Astrocyte (in vitro differentiated cells and primary cell): Measurements from ENCODE around the gene SARDH.

Experiments
- EZH2 ChIP-seq: IDR thresholded peaks from 2 replicates; pipeline ENCODE4 v1.6.1; 2012; ENCODE audit warnings: mild to moderate bottlenecking, low read length, inconsistent platforms; ENCODE audit not compliant: insufficient read depth
- TF ChIP-seq, protein P1 (sequence below): IDR thresholded peaks from 2 replicates; pipeline ENCODE4 v1.5.1; 2011; ENCODE audit warnings: low read depth, mild to moderate bottlenecking, inconsistent platforms, low read length, moderate library complexity; ENCODE audit not compliant: insufficient read depth

DNA sequence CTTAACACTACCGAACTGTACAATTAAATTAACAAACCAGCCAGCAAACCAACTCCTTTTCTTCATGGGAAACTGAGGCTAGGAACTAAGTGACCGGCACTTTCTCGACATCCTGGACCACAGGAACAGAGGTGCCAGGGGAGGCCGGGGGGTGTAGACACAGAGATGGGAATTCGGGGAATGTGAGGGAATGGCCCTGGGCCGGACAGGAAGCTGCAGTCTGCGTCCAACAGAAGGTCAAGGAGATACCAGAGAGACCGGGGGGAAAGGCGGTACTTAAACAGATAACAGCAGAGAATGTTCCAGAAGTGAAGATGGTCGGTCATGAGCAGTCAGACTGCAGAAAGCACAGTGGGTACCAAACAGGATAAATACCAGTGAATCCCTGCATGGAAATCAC is 61.7 kb downstream of the SARDH start:
- TF ChIP-seq, protein P1, sequence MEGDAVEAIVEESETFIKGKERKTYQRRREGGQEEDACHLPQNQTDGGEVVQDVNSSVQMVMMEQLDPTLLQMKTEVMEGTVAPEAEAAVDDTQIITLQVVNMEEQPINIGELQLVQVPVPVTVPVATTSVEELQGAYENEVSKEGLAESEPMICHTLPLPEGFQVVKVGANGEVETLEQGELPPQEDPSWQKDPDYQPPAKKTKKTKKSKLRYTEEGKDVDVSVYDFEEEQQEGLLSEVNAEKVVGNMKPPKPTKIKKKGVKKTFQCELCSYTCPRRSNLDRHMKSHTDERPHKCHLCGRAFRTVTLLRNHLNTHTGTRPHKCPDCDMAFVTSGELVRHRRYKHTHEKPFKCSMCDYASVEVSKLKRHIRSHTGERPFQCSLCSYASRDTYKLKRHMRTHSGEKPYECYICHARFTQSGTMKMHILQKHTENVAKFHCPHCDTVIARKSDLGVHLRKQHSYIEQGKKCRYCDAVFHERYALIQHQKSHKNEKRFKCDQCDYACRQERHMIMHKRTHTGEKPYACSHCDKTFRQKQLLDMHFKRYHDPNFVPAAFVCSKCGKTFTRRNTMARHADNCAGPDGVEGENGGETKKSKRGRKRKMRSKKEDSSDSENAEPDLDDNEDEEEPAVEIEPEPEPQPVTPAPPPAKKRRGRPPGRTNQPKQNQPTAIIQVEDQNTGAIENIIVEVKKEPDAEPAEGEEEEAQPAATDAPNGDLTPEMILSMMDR: no peak
- TF ChIP-seq EZH2: no peak
